Measurements from ENCODE around the gene CCDC127.

DNA sequence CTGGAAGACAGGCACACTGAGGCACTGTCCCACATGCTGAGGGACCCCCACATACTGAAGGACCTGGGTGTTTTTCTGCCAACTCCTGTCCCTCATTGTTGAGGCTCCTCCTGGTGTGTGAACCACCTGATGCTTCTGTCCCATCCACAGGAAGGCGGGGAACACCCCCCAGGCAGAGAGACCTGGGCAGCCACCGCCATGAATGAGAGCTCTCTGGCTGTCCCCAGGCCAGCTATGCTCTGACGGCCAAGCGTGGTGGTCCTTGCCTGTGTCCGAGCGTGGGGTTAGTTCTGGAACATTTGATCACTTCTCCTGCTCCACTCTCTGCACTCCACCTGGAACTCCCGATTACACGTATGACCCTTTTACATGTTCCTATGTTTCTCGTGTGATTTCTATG lies 38.6 kb downstream of the CCDC127 start:
- no peak for TF ChIP-seq POLR2A (IDR thresholded peaks at IDR 0.05)
- TF ChIP-seq, protein P1, sequence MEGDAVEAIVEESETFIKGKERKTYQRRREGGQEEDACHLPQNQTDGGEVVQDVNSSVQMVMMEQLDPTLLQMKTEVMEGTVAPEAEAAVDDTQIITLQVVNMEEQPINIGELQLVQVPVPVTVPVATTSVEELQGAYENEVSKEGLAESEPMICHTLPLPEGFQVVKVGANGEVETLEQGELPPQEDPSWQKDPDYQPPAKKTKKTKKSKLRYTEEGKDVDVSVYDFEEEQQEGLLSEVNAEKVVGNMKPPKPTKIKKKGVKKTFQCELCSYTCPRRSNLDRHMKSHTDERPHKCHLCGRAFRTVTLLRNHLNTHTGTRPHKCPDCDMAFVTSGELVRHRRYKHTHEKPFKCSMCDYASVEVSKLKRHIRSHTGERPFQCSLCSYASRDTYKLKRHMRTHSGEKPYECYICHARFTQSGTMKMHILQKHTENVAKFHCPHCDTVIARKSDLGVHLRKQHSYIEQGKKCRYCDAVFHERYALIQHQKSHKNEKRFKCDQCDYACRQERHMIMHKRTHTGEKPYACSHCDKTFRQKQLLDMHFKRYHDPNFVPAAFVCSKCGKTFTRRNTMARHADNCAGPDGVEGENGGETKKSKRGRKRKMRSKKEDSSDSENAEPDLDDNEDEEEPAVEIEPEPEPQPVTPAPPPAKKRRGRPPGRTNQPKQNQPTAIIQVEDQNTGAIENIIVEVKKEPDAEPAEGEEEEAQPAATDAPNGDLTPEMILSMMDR (IDR thresholded peaks at IDR 0.05), result no peak

Data from Peyer's patch (tissue), 4 donors.